ENCODE data around the gene CMTM1. TPM values are rescaled to one million over a fixed set of nuclear protein-coding genes. Genes with fewer than 3 reads are reported as not detected.
A peak's percentile ranks its signal among the peaks of the same experiment; 100 is the strongest.

Gene CMTM1
- total RNA-seq, 1 experiment from 2014 or later: 7.1 TPM

DNA sequence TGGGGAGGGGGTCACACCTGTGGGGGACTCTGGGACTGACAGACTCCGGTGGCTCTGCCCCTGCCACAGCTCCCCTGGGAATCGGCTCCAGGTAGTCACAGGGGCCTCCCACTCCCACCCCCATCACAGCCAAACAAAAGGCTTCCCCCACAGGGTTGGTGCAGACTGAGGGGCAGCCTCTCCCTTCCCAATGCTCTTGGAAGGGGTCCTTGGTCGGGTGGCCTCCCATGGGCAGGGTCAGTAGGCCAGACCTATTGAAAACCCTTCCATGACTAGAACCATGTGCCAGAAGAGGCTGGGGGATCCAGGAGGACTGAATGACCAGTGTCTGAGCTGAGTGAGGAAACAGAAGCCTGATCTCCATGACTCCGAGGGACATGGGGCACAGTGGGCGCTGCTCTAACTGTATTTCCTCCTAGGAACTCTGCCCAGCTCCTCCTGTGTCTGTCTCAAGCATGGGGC is 45.0 kb upstream of the CMTM1 start:
- no peaks in the 10 kb centered on the region for H3K36me3 ChIP-seq (ENCODE audit: control insufficient read depth, insufficient read depth, low read length)
- H3K9me3 ChIP-seq (ENCODE audit: control insufficient read depth, insufficient read depth, low read depth, low read length): no peaks in the 10 kb centered on the region
- DNase-seq (ENCODE audit: low read depth, low spot score) (no peak), ATAC-seq (no peak)
- H3K27ac ChIP-seq (ENCODE audit: low read length): no peak overlapping the region
- H3K27me3 ChIP-seq (ENCODE audit: control insufficient read depth, insufficient read depth, low read length): no peaks in the 10 kb centered on the region
- in situ Hi-C loops (cut with HindIII; ENCODE audit: low pct_unique_long_range_greater_than_20kb, low sequenced_read_pairs) (no loop called here), intact Hi-C loops (cut with micrococcal nuclease; ENCODE audit: unreplicated experiment) (no loop called here)
- BruUV-seq (replicated peaks): no TSS peak
- H3K4me1 ChIP-seq (ENCODE audit: control insufficient read depth, insufficient read depth, low read length): peaks cover 28% of the 10 kb centered on the region
- H3K4me3 ChIP-seq (ENCODE audit: low read depth in 2 of 2, low read length in 2 of 2): no peak overlapping the region
- ChIA-PET CTCF (interaction anchor here (0.5 kb wide), 1 partner anchor 11 kb away, joined by 4 read pairs; no protein-coding TSS in a partner anchor), POLR2A (no interaction called here)
- TF ChIP-seq SIN3A (IDR thresholded peaks at IDR 0.05; ENCODE audit: borderline replicate concordance, insufficient read depth, low read depth, low read length) (no peak), TCF7L2 (IDR thresholded peaks at IDR 0.05; ENCODE audit: low read depth, low read length) (no peak), POLR2AphosphoS5 (IDR thresholded peaks at IDR 0.05; ENCODE audit: low read depth, low read length) (no peak)
- TF ChIP-seq, protein P1, sequence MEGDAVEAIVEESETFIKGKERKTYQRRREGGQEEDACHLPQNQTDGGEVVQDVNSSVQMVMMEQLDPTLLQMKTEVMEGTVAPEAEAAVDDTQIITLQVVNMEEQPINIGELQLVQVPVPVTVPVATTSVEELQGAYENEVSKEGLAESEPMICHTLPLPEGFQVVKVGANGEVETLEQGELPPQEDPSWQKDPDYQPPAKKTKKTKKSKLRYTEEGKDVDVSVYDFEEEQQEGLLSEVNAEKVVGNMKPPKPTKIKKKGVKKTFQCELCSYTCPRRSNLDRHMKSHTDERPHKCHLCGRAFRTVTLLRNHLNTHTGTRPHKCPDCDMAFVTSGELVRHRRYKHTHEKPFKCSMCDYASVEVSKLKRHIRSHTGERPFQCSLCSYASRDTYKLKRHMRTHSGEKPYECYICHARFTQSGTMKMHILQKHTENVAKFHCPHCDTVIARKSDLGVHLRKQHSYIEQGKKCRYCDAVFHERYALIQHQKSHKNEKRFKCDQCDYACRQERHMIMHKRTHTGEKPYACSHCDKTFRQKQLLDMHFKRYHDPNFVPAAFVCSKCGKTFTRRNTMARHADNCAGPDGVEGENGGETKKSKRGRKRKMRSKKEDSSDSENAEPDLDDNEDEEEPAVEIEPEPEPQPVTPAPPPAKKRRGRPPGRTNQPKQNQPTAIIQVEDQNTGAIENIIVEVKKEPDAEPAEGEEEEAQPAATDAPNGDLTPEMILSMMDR (IDR thresholded peaks at IDR 0.05): no peak
- TF ChIP-seq, protein P2, sequence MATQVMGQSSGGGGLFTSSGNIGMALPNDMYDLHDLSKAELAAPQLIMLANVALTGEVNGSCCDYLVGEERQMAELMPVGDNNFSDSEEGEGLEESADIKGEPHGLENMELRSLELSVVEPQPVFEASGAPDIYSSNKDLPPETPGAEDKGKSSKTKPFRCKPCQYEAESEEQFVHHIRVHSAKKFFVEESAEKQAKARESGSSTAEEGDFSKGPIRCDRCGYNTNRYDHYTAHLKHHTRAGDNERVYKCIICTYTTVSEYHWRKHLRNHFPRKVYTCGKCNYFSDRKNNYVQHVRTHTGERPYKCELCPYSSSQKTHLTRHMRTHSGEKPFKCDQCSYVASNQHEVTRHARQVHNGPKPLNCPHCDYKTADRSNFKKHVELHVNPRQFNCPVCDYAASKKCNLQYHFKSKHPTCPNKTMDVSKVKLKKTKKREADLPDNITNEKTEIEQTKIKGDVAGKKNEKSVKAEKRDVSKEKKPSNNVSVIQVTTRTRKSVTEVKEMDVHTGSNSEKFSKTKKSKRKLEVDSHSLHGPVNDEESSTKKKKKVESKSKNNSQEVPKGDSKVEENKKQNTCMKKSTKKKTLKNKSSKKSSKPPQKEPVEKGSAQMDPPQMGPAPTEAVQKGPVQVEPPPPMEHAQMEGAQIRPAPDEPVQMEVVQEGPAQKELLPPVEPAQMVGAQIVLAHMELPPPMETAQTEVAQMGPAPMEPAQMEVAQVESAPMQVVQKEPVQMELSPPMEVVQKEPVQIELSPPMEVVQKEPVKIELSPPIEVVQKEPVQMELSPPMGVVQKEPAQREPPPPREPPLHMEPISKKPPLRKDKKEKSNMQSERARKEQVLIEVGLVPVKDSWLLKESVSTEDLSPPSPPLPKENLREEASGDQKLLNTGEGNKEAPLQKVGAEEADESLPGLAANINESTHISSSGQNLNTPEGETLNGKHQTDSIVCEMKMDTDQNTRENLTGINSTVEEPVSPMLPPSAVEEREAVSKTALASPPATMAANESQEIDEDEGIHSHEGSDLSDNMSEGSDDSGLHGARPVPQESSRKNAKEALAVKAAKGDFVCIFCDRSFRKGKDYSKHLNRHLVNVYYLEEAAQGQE (IDR thresholded peaks at IDR 0.05; ENCODE audit: insufficient read depth in 1 of 2, low read depth in 2 of 2, low read length in 1 of 2): no peak

DNA sequence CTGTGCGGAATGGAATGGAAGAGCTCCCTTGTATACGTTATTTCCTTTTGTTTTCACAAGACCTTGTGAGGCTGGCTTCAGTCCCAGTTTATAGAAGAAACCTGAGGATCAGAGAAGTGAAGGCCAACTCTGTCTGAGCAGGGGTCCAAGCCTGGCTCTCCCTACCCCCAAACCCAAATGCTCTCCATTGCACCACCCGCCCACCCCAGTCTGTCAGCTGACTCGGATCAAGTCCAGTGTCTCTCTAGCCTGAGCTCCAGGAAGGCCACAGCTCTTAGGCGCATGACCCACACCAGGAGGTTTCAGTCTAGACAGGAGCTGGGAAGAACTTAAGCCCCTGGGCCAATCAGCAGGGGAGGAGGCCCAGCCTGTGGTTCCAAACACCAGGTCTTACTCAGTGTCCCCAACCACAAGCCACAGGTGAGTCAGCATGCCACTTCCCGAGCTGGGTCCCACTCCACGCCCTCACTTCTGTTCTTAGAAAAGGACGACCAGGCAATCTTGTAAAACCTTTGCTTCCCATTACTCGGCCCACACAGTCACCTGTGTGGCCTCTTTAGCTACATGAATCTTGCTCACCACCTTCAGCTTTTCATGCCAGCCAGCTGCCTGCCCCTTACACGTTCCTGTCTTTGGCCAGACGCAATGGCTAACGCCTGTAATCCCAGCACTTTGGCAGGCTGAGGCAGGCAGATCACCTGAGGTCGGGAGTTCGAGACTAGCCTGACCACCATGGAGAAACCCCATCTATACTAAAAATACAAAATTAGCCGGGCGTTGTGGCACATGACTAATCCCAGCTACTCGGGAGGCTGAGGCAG is 44.1 kb upstream of the CMTM1 start:
- DNase-seq (ENCODE audit: low read depth, low spot score): no peak
- TF ChIP-seq, protein P1 (IDR thresholded peaks at IDR 0.05): no peak
- TF ChIP-seq POLR2AphosphoS5 (IDR thresholded peaks at IDR 0.05; ENCODE audit: low read depth, low read length): no peak
- TF ChIP-seq SIN3A (IDR thresholded peaks at IDR 0.05; ENCODE audit: borderline replicate concordance, insufficient read depth, low read depth, low read length): no peak
- TF ChIP-seq, protein P2 (IDR thresholded peaks at IDR 0.05; ENCODE audit: insufficient read depth in 1 of 2, low read depth in 2 of 2, low read length in 1 of 2): no peak
- no peak for TF ChIP-seq TCF7L2 (IDR thresholded peaks at IDR 0.05; ENCODE audit: low read depth, low read length)
- Histone ChIP-seq H3K4me1 (ENCODE audit: control insufficient read depth, insufficient read depth, low read length) (peaks cover 20% of the 10 kb centered on the region), H3K4me3 (ENCODE audit: low read depth in 2 of 2, low read length in 2 of 2) (no peak overlapping the region), H3K27ac (ENCODE audit: low read length) (peak overlapping the region; percentile 23; the same call in 1 of the 2 replicates), H3K27me3 (ENCODE audit: control insufficient read depth, insufficient read depth, low read length) (no peaks in the 10 kb centered on the region), H3K36me3 (ENCODE audit: control insufficient read depth, insufficient read depth, low read length) (no peaks in the 10 kb centered on the region), H3K9me3 (ENCODE audit: control insufficient read depth, insufficient read depth, low read depth, low read length) (no peaks in the 10 kb centered on the region)
- peak; percentile 77 for ATAC-seq
- BruUV-seq (replicated peaks): no TSS peak
- ChIA-PET POLR2A (no interaction called here), CTCF (no interaction called here)
- intact Hi-C loops (cut with micrococcal nuclease; ENCODE audit: unreplicated experiment): no loop called here
- in situ Hi-C loops (cut with HindIII; ENCODE audit: low pct_unique_long_range_greater_than_20kb, low sequenced_read_pairs): no loop called here

Measured in Panc1 (cell line).